Diencephalon (tissue), 1 donor: Measurements from ENCODE around the gene CLCN1. TPM values are rescaled to one million over a fixed set of nuclear protein-coding genes. Genes with fewer than 3 reads are reported as not detected.

Experiments used
- small RNA-seq: library from RNA; depleted of rRNA; stranded (forward); fragments of <200 nt; gene quantifications from one replicate; pipeline ENCODE3, GENCODE V24; 2014
- total RNA-seq: library from RNA; depleted of rRNA; stranded (reverse); fragments of >200 nt; gene quantifications from one replicate; pipeline ENCODE4 v1.2.3, GENCODE V29; 2014

Gene CLCN1
- not detected for total RNA-seq

DNA sequence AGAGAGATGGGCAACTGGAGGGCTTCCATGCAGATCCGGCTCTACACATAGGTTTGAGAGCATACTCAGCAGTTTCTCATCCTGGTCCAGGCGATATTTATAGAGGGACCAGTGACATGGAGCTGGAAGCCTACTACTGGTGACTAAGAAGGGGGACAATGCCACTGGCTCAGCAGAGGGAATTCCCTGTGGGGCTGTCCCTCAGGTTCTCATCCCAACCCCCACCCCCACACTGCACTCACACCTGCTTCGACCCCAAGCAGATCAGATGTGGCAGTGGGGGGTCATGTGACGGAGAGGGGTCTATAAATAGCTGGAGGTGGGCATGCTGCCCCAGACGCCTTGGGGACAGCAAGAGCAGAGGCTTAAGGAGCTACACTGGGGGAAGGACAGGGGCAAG lies at the start of gene CLCN1:
Gene CLCN1, plus strand, starts transcription at position 336 of the 400 bp plus-strand sequence. CDS start 102 bp downstream, outside the sequence.

DNA sequence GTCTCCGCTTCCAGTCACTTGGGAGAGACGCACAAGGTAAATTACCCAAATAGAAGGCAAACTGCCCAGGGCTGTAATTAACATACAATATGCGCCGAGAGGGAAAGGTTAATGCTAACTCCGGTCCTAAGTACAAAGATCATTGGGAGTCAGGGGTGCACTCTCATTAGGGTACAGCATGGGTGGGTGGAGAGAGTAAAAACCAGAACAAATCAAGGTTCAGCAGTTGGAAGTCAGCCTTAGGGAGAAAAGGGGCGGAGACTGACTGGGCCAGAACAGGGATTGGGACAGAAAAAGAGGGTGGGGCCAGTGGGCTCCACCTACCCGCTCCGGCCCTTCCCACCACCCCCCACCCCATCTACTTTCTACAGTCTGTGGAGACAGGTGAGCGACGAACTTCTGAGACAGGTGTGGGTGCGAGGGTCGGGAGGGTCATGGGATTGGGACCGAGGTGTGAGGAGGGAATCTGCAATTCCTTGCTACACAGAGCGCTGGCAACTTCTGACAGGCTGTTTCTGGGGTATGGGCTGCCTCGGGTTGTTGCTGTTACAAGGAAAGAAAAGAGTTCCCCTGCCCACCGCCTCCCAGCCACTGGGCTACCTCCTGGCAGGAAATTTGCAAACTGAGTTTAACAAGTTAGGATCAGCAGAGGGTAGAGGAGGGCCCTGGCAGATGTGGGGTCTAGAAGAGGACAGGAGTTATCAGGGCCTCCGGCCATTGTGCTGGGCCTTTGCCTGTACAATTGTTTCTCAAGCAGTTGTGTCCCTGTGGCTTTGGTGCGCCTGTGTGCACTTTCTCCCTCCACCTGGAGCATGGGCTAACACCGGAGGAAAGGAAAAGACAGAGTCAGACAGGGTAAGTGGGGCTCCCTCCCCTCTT lies 31.1 kb upstream of the CLCN1 start, which contains the start of gene TMEM139:
Gene TMEM139, plus strand, starts transcription at position 368 of the 879 bp plus-strand sequence. CDS start 1,000 bp downstream, outside the sequence.

DNA sequence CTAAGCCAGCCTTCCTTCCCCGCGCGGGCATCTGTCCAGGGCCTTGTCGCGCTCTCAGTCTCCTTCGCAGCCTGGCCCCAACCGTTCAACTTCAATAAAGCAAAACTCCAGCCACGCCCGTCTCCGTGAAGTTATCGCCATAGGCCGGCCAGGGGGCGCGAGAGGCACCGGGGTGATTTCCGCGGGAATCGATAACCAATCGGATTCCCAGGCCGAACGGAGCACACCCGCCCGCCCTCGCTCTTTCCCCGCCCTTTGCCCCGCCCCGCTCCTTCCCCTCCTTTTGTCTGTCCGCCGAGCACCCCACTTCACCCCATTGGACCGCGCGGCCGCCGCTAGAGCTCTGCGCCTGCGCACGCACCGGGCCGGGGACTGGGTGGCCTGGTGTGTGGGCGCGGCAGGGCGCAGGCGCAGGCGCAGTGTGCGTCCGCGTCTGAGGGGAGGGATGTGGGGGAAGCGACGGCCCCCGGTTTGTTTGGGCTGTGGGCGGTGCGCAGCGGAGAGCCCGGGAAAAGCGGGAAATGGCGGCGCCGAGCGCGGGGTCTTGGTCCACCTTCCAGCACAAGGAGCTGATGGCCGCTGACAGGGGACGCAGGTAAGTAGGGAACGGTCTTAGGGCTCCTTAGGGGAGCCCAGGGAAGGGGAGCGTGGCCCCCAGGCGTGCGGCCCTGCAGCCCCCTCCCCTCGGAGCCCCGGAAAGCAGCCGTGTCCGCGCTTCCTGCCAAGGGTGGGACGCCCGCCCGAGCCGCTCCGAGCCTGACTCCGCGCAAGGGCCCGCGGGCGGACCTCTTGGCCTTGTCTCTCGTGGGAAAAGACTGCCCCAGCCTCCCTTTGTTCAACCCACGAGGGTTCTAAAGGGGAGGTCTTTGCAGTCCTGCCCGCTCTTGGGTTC lies 27.7 kb upstream of the CLCN1 start, which contains the start of gene CASP2:
Gene CASP2, plus strand, starts transcription at position 417 of the 892 bp plus-strand sequence. Its CDS starts 105 bp downstream, at position 522.

DNA sequence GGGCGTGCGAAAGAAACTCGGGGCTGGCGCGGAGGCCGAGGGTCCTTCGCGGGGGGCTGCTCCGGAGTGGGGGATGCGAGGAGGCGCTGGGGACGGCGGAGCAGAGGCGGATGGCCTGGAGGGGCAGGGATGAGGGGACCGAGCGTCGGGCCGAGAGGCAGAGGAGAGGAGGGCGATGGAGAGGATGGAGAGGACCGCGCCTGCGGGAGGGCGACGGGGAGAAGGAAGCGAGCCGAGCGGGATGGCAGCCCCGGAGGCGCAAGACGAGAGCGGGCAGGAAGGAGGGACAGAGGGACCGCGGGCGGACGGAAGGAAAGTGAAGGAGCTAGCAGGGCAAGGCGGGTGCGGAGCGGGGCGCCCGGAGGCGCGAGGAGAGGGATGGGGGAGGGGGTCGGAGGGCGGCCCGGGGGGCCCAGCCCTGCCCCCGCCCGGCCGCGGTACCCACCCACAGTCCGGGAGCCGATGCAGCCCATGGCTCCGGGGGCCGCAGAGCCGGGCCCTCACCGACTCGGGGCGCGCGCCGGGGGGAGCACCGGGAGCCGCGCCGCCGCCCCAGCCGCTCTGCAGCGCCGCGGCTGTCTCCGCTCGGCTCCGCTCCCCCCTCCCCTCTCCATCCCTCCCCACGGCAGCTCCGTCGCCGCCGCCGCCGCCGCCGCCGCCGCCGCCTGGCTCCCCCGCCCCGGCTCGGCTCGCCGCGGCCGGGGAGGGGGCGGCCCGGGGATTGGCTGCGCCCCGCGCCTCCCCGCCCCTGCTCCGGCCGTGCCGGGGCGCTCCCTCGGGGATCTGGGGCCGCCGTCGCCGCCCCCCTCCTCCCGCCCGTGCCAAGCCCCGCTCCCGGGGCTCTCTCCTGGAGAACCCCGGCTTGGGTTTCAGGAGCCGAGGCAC lies 46.5 kb downstream of the CLCN1 start, which contains the start of gene FAM131B:
Gene FAM131B, minus strand, starts transcription at position 583 of the 885 bp plus-strand sequence. Its CDS starts 110 bp downstream, at position 473.

DNA sequence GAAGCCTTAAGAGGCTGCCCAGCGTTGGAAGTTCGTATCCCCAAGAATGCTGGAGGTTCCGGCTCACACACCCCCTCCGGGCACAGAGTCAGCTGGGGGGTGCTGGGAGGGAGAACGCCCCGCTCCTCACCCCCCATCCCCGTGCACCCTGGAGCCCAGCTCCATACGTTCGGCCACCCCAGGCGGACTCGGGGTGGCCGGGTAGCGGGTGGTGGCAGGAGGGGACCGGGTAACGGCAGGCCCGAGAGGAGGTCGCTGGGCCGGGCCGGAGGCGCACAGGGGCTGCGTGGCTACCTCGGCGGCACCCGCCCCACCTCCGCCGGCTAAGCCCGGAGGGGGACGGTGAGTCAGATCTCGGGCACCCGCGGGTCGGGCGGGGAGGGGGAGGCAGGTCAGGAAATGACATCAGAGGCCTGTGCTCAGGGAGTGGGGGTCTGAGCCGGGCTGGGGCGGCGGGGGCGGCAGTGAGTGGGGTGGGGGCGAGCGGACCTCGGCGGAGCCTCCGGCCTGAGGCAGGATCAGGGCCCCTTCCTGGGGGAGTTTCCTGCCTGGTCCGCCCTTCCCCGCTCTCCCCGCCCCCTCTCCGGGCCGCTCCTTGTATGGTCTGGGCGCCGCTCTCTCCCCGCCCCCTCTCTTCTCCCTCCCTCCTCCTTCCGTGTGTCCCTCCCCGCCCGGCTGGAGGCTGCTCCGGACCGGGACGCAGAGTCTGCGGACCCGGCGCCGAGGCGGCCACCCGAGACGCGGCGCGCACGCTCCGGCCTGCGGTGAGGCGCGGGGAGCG lies 64.9 kb downstream of the CLCN1 start, which contains the start of gene ZYX:
Gene ZYX, plus strand, starts transcription at position 700 of the 781 bp plus-strand sequence. CDS start 227 bp downstream, outside the sequence.

Small RNA genes lying within 50 kb of the gene (small RNA-seq; reads per million reads assigned to genes)
- gene MIR6892 (0.21 reads per million), gene RN7SL481P (not detected), gene RN7SL535P (not detected)

Other genes starting within 250 kb of the CLCN1 start
- gene PIP, start 184.0 kb upstream of the CLCN1 start, total RNA-seq, result not detected
- gene TAS2R39, start 132.7 kb upstream of the CLCN1 start, total RNA-seq, result not detected
- gene TAS2R40, start 94.1 kb upstream of the CLCN1 start, total RNA-seq, result not detected
- 46.1 TPM for gene GSTK1, start 52.7 kb upstream of the CLCN1 start, total RNA-seq
- gene TMEM139, start 31.2 kb upstream of the CLCN1 start, total RNA-seq, result 0.46 TPM
- 12.5 TPM for gene CASP2, start 27.8 kb upstream of the CLCN1 start, total RNA-seq
- 78.4 TPM for gene FAM131B, start 46.6 kb downstream of the CLCN1 start, total RNA-seq
- 13.1 TPM for gene ZYX, start 65.2 kb downstream of the CLCN1 start, total RNA-seq
- 7.8 TPM for gene EPHA1, start 92.7 kb downstream of the CLCN1 start, total RNA-seq
- gene TAS2R60, start 127.3 kb downstream of the CLCN1 start, total RNA-seq, result not detected
- not detected for gene TAS2R41, start 161.8 kb downstream of the CLCN1 start, total RNA-seq